Uterus (tissue), 2 donors: ENCODE results near the gene RAB22A.

Experiments
- CTCF ChIP-seq, 4 experiments: fragments of 200-600 bp in 2 of 4; fragments of 450-650 bp in 2 of 4; sonication (generic) in 2 of 4; IDR thresholded peaks; one replicate each; pipeline ENCODE4 v1.5.1; 2016 to 2019; ENCODE audit warnings: antibody characterized with exemption in 4 of 4, mild to moderate bottlenecking in 2 of 4, moderate library complexity in 1 of 4
- POLR2A ChIP-seq, 2 donors: fragments of 450-650 bp; IDR thresholded peaks; one replicate each; pipeline ENCODE4 v1.6.1; 2016; ENCODE audit warnings: antibody characterized with exemption in 2 of 2, mild to moderate bottlenecking in 1 of 2, moderate library complexity in 1 of 2

- TF ChIP-seq CTCF (IDR thresholded peaks at IDR 0.05): no peak
- TF ChIP-seq POLR2A (IDR thresholded peaks at IDR 0.05): no peak
Observed at GRCh38 chr20:58402827-58403226, 93.3 kb downstream of the RAB22A start.
